Fibroblast of pulmonary artery (primary cell): ENCODE results near the gene KRTAP4-3.

Experiments
- DNase-seq: peaks from one replicate; pipeline ENCODE4 v3.0.0-alpha.2; 2010; ENCODE audit warnings: low read depth
- H3K4me3 ChIP-seq: replicated peaks from 2 replicates; pipeline ENCODE4 v1.5.1; 2011; ENCODE audit warnings: low read depth, mild to moderate bottlenecking, control low read depth, low read length, moderate library complexity
- CTCF ChIP-seq: IDR thresholded peaks from 2 replicates; pipeline ENCODE4 v1.5.1; 2011; ENCODE audit warnings: mild to moderate bottlenecking, control low read depth, low read length, inconsistent platforms; ENCODE audit errors: missing control alignments

Gene KRTAP4-3

DNA sequence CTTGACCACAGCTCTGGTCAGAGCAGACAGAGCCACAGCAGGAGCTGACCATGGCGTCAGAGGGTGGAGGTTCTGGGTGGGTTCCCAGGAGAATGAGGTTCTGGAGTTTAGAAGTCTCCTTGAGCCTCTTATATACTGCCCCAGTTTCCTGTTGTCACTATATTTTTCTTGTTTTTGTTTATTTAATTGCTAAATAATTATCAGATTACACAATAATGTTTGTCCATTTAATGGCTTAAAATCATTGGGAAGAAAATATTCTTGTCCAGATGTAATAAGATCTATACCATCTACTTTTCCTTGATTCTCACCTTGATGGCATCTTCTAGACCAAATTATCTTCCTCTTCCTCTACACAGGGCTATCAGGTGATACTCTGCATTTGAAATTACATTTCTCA, at the start of gene KRTAP4-3:
Gene KRTAP4-3, minus strand, starts transcription at position 101 of the 400 bp plus-strand sequence. Its CDS starts 49 bp downstream, at position 52.
- no peak for TF ChIP-seq CTCF
- no peak within 1 kb of the TSS for H3K4me3 ChIP-seq

DNA sequence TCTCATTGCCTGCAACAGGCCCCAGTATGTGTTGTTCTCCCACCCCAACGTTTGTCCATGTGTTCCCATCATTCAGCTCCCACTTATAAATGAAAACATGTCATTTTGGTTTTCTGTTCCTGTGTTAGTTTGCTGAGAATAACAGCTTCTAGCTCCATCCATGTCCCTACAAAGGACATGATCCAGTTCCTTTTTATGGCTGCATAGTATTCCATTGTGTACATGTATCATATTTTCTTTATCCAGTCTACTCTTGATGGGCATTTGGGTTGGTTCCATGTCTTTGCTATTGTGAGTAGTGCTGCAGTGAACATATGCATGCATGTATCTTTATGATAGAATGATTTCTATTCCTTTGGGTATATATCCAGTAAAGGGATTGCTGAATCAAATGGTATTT, 47.7 kb upstream of the KRTAP4-3 start:
- no peak for DNase-seq
- H3K4me3 ChIP-seq, result no peak overlapping the region
- no peak for TF ChIP-seq CTCF

More for the DNA sequence above, at the start of gene KRTAP4-3:
- DNase-seq, result no peak

DNA sequence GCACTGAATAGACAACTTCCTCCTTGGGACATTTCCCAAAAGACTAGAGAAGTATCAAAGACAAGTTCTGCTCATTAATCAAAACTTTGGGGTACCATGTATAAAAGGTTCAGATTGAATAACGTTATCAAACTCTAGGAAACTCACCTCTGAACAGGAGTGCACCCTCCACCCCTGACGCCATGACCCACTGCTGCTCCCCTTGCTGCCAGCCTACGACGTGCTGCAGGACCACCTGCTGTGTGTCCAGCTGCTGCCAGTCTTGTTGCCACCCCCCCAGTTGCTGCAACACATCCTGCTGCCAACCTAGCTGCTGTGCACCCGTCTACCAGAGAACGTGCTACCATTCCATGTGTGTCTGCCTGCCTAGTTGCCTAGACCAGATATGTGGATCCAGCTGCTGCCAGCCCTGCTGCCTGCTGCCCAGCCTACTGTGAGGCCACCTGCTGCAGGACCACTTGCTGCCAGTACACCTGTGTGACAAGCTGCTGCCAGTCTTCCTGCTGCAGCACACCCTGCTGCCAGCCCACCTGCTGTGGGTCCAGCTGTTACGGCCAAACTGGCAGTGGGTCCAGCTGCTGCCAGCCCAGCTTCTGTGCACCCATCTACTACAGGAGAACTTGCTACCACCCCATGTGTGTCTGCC, 44.6 kb upstream of the KRTAP4-3 start:
- H3K4me3 ChIP-seq, result no peak overlapping the region
- no peak for DNase-seq
- TF ChIP-seq CTCF, result no peak

DNA sequence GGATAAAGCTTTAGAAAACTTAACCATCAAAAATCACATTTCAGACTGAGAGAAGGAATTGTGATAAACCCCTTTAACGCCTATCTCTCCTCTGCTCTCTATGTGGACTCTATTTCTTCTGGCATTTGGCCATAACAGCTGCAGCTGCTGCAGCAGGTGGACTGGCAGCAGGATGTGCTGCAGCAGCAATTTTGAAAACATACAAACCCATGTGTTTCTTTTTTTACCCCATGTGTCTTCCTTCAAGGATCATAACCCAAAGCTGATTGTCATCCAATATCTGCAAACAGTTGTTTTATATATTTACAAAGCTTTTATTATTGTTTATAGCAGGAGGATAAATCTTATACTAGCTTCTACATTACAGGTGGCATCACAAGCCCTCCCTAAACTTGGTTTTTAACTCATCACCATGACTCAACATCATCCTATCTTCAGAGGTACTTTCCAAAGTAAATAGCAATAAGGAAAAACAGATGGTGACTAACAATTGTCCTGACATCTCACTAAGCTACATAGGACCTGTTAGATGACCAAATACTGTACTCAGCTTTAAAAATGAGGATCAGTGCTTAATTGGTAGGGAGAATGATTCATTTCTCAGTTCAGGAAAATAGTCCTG, 43.9 kb upstream of the KRTAP4-3 start:
- no peak for TF ChIP-seq CTCF
- no peak overlapping the region for H3K4me3 ChIP-seq
- no peak for DNase-seq

GRCh38 chr17:41199421-41200078, 31.5 kb upstream of the KRTAP4-3 start:
- H3K4me3 ChIP-seq, result no peak overlapping the region
- no peak for DNase-seq
- TF ChIP-seq CTCF, result no peak

DNA sequence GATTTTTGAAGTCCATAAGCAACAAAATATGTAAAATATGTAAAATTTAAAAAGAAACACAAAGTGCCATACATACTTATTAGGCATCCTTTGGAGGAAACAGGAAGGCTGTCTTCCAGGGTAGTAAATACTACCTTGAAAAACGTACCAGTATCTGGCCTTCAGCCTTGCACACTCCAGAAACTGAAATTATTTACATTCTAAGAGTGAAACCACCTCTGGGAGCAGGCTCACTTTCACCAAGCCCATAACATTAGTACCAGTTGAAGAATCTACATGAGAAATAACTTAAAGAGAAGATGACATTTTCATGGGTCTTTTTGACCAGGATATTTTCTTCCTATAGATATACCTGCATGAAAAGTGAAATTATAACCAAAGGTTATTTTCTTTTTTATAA, 28.0 kb upstream of the KRTAP4-3 start:
- H3K4me3 ChIP-seq, result no peak overlapping the region
- DNase-seq, result no peak
- no peak for TF ChIP-seq CTCF
